Esophagus muscularis mucosa (tissue), 4 donors: ENCODE results near the gene FOXP2.

Experiments
- CTCF ChIP-seq, 3 experiments: fragments of 200-600 bp in 2 of 3; fragments of 450-650 bp in 1 of 3; sonication (generic) in 2 of 3; IDR thresholded peaks; one replicate each; pipeline ENCODE4 v1.5.1; 2017 to 2019; ENCODE audit warnings: antibody characterized with exemption in 3 of 3, mild to moderate bottlenecking in 2 of 3, moderate library complexity in 1 of 3
- EP300 ChIP-seq: sonication (generic); formaldehyde crosslinking; IDR thresholded peaks from one replicate; pipeline ENCODE4 v1.6.1; 2017; ENCODE audit warnings: antibody characterized with exemption
- POLR2A ChIP-seq: fragments of 450-650 bp; IDR thresholded peaks from one replicate; pipeline ENCODE4 v1.6.1; 2017; ENCODE audit warnings: antibody characterized with exemption, moderate library complexity, mild to moderate bottlenecking, low read depth
- POLR2AphosphoS5 ChIP-seq, 2 donors: sonication (generic); formaldehyde crosslinking; IDR thresholded peaks; one replicate each; pipeline ENCODE4 v1.6.1; 2017; ENCODE audit warnings: antibody characterized with exemption in 2 of 2

- TF ChIP-seq CTCF (IDR thresholded peaks at IDR 0.05) = no peak
- no peak for TF ChIP-seq POLR2A
- no peak for TF ChIP-seq POLR2AphosphoS5 (IDR thresholded peaks at IDR 0.05)
- no peak for TF ChIP-seq EP300
Measured at GRCh38 chr7:114630201-114630990, 215.8 kb downstream of the FOXP2 start.
